Mesenchymal stem cell (in vitro differentiated cells and primary cell): Measurements from ENCODE around the gene WRAP53.

Source experiments
- DNase-seq: peaks from one replicate; pipeline ENCODE4 v3.0.0-alpha.2; 2013
- H2AFZ ChIP-seq: one replicate; pipeline ENCODE4 v1.6.1; 2013; ENCODE audit warnings: low read depth, mild to moderate bottlenecking, control low read depth, inconsistent platforms, low read length, moderate library complexity
- H2AK5ac ChIP-seq: 2 replicates; pipeline ENCODE4 v1.6.1; 2013; ENCODE audit warnings: low read length, moderate library complexity, mild to moderate bottlenecking, inconsistent platforms; ENCODE audit not compliant: severe bottlenecking
- H2BK120ac ChIP-seq: one replicate; pipeline ENCODE4 v1.6.1; 2013; ENCODE audit warnings: low read depth, mild to moderate bottlenecking, inconsistent platforms, low read length, moderate library complexity
- H2BK12ac ChIP-seq, 2 experiments: one replicate each; pipeline ENCODE4 v1.6.1; 2013; ENCODE audit warnings: inconsistent platforms in 2 of 2, low read length in 2 of 2, mild to moderate bottlenecking in 2 of 2, moderate library complexity in 2 of 2, control low read depth in 1 of 2
- H2BK15ac ChIP-seq: one replicate; pipeline ENCODE4 v1.6.1; 2013; ENCODE audit warnings: mild to moderate bottlenecking, low read depth, inconsistent platforms; ENCODE audit not compliant: poor library complexity, severe bottlenecking
- H2BK5ac ChIP-seq: 2 replicates; pipeline ENCODE4 v1.6.1; 2013; ENCODE audit warnings: low read depth, mild to moderate bottlenecking, low read length, control low read depth, inconsistent platforms; ENCODE audit not compliant: poor library complexity, severe bottlenecking
- H3K14ac ChIP-seq, 2 experiments: one replicate each; pipeline ENCODE4 v1.6.1; 2013; ENCODE audit warnings: inconsistent platforms in 2 of 2, low read length in 2 of 2, control low read depth in 1 of 2, mild to moderate bottlenecking in 1 of 2, moderate library complexity in 1 of 2
- H3K18ac ChIP-seq, 2 experiments: one replicate each; pipeline ENCODE4 v1.6.1; 2013; ENCODE audit warnings: inconsistent platforms in 2 of 2, low read length in 2 of 2, control low read depth in 1 of 2, low read depth in 1 of 2, mild to moderate bottlenecking in 1 of 2
- H3K23ac ChIP-seq, 2 experiments: one replicate each; pipeline ENCODE4 v1.6.1; 2013; ENCODE audit warnings: inconsistent platforms in 2 of 2, low read length in 2 of 2, mild to moderate bottlenecking in 2 of 2, moderate library complexity in 2 of 2, control low read depth in 1 of 2
- H3K27ac ChIP-seq: 2 replicates; pipeline ENCODE4 v1.5.1; 2013; ENCODE audit warnings: mild to moderate bottlenecking, moderate library complexity, low read length, control low read depth, inconsistent platforms; ENCODE audit not compliant: poor library complexity, severe bottlenecking
- H3K27me3 ChIP-seq, 2 experiments: 2 replicates each; pipeline versions ENCODE4 v1.6.1 to v1.7.0; 2013; ENCODE audit warnings: low read length in 2 of 2, mild to moderate bottlenecking in 2 of 2, moderate library complexity in 2 of 2, control low read depth in 1 of 2, inconsistent platforms in 1 of 2; ENCODE audit not compliant: control insufficient read depth in 1 of 2, insufficient read depth in 1 of 2
- H3K36me3 ChIP-seq, 2 experiments: 2 replicates each; pipeline versions ENCODE4 v1.6.1 to v1.7.0; 2013; ENCODE audit warnings: low read length in 2 of 2, control low read depth in 1 of 2, inconsistent platforms in 1 of 2, low read depth in 1 of 2, mild to moderate bottlenecking in 1 of 2; ENCODE audit not compliant: insufficient read depth in 2 of 2, control insufficient read depth in 1 of 2
- H3K4ac ChIP-seq, 2 experiments: one replicate each; pipeline ENCODE4 v1.6.1; 2013; ENCODE audit warnings: inconsistent platforms in 2 of 2, low read length in 2 of 2, mild to moderate bottlenecking in 2 of 2, moderate library complexity in 2 of 2, control low read depth in 1 of 2, low read depth in 1 of 2
- H3K4me1 ChIP-seq: 2 replicates; pipeline ENCODE4 v1.6.1; 2013; ENCODE audit warnings: low read depth, low read length, control low read depth; ENCODE audit not compliant: control insufficient read depth, insufficient read depth
- H3K4me2 ChIP-seq: 2 replicates; pipeline ENCODE4 v1.6.1; 2013; ENCODE audit warnings: low read length, mild to moderate bottlenecking, inconsistent platforms; ENCODE audit not compliant: poor library complexity, severe bottlenecking
- H3K4me3 ChIP-seq, 2 experiments: 2 replicates each; pipeline versions ENCODE4 v1.5.1 to v1.7.0; 2013; ENCODE audit warnings: low read length in 2 of 2, mild to moderate bottlenecking in 2 of 2, control low read depth in 1 of 2, low read depth in 1 of 2; ENCODE audit not compliant: insufficient read depth in 1 of 2
- H3K79me1 ChIP-seq: replicated peaks from 2 replicates; pipeline ENCODE4 v1.6.1; 2013; ENCODE audit warnings: mild to moderate bottlenecking, control low read depth, low read length, inconsistent platforms; ENCODE audit not compliant: poor library complexity, severe bottlenecking
- H3K9ac ChIP-seq: 2 replicates; pipeline ENCODE4 v1.7.0; 2013; ENCODE audit warnings: mild to moderate bottlenecking, low read length, moderate library complexity
- H3K9me3 ChIP-seq: 2 replicates; pipeline ENCODE4 v1.7.0; 2013; ENCODE audit warnings: mild to moderate bottlenecking, low read length; ENCODE audit not compliant: control insufficient read depth
- H4K8ac ChIP-seq: one replicate; pipeline ENCODE4 v1.6.1; 2013; ENCODE audit warnings: inconsistent platforms, mild to moderate bottlenecking, low read length, moderate library complexity
- H4K91ac ChIP-seq: one replicate; pipeline ENCODE4 v1.6.1; 2013; ENCODE audit warnings: mild to moderate bottlenecking, low read length, inconsistent platforms
- WGBS: methylation state at CpG from one replicate; pipeline ENCODE4 v1.1.7; 2013; ENCODE audit warnings: mixed read lengths; 5-methylcytosine and 5-hydroxymethylcytosine counted together

WRAP53 gene

GRCh38 chr17:7701681-7702080 lies 13.4 kb downstream of the WRAP53 start:
- WGBS, result 94% methylated on average over 14 of the region's 14 CpGs
- no peak overlapping the region for H3K18ac ChIP-seq
- H3K9me3 ChIP-seq, result no peaks in the 10 kb centered on the region
- H3K27me3 ChIP-seq, result peaks cover 25 to 29% of the 10 kb centered on the region in 2 experiments
- H3K4ac ChIP-seq, result no peak overlapping the region
- no peak overlapping the region for H2BK15ac ChIP-seq
- H2AFZ ChIP-seq, result no peak overlapping the region
- no peak overlapping the region for H4K91ac ChIP-seq
- no peak overlapping the region for H3K27ac ChIP-seq
- no peak overlapping the region for H3K23ac ChIP-seq
- no peak overlapping the region for H4K8ac ChIP-seq
- no peak overlapping the region for H2BK120ac ChIP-seq
- no peak overlapping the region for H3K9ac ChIP-seq
- H3K4me2 ChIP-seq, result no peak overlapping the region
- peaks cover 3% of the 10 kb centered on the region for H3K79me1 ChIP-seq
- no peak overlapping the region for H2BK12ac ChIP-seq
- H3K14ac ChIP-seq, result no peak overlapping the region
- H3K4me3 ChIP-seq, result peak overlapping the region in 1 of 2 experiments; percentile 21
- no peak for DNase-seq
- no peak overlapping the region for H2BK5ac ChIP-seq
- H2AK5ac ChIP-seq, result no peak overlapping the region
- peaks cover 22% of the 10 kb centered on the region for H3K4me1 ChIP-seq
- H3K36me3 ChIP-seq, result peaks cover 29 to 31% of the 10 kb centered on the region in 2 experiments

GRCh38 chr17:7702776-7703175 lies 14.5 kb downstream of the WRAP53 start:
- H3K14ac ChIP-seq, result no peak overlapping the region
- no peak overlapping the region for H3K4me3 ChIP-seq
- no peak for DNase-seq
- no peak overlapping the region for H3K9ac ChIP-seq
- H3K4me1 ChIP-seq, result peaks cover 22% of the 10 kb centered on the region
- no peak overlapping the region for H2AFZ ChIP-seq
- peaks cover 36 to 40% of the 10 kb centered on the region in 2 experiments for H3K27me3 ChIP-seq
- no peak overlapping the region for H2BK120ac ChIP-seq
- 93% methylated on average over 13 of the region's 13 CpGs for WGBS
- H2BK15ac ChIP-seq, result no peak overlapping the region
- H3K9me3 ChIP-seq, result no peaks in the 10 kb centered on the region
- H4K8ac ChIP-seq, result no peak overlapping the region
- no peak overlapping the region for H3K4me2 ChIP-seq
- no peak overlapping the region for H2AK5ac ChIP-seq
- no peak overlapping the region for H3K18ac ChIP-seq
- no peak overlapping the region for H3K4ac ChIP-seq
- no peak overlapping the region for H2BK12ac ChIP-seq
- no peak overlapping the region for H2BK5ac ChIP-seq
- no peak overlapping the region for H3K27ac ChIP-seq
- H4K91ac ChIP-seq, result no peak overlapping the region
- no peak overlapping the region for H3K23ac ChIP-seq
- peaks cover 28% of the 10 kb centered on the region in 2 experiments for H3K36me3 ChIP-seq
- peaks cover 2% of the 10 kb centered on the region for H3K79me1 ChIP-seq

DNA sequence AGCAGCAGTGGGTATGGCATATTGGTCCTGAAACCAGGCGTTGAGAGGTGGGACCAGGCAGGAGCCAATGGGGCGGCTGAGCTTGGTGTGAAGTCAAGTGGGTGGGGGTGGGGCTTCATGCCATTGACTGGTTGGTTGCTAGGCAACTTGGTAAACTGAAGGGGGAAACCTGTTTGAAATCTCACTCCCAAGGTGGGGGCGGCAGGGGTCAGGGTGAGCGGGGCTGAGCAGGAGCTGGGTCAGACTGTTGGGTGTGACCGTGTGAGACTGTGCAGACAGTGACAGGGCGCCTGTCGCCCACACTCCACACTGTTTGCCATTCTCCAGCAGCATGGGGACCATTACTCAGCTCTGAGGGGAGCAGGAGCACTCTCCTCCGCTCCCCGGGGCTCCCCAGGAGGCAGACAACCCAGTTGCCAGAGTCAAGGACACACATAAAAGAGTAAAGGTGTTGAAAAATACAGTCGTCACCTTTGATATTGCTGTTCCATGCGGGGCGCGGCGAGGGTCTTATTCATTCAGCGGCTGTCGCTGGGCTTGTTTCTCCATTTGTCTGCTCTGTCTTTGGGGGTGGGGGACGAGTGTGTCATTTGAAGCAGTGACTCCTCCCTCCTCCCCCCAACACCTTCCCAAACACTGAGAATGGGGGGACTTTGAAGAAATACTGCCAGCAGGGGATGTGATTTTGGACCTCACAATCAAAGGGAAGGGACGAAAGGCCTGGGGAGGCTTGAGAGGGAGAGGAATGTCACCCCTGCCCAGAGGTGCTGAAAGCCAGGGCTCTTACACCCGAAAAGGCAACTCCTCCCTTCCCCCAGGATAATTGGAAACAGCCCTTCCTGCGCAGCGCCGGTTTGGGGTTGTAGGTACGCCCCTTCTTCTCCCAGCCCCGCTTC lies 15.6 kb downstream of the WRAP53 start:
- Histone ChIP-seq H2BK15ac (no peak overlapping the region), H3K4me1 (peaks cover 22% of the 10 kb centered on the region), H3K23ac (no peak overlapping the region), H3K27ac (no peak overlapping the region), H3K18ac (no peak overlapping the region), H3K79me1 (peaks cover 2% of the 10 kb centered on the region), H3K36me3 (peaks cover 23 to 28% of the 10 kb centered on the region in 2 experiments), H3K4ac (no peak overlapping the region), H3K14ac (no peak overlapping the region), H4K8ac (no peak overlapping the region), H2BK5ac (no peak overlapping the region), H3K4me2 (no peak overlapping the region), H3K4me3 (peak overlapping the region in 1 of 2 experiments; percentile 76), H2BK120ac (no peak overlapping the region), H3K9ac (peak overlapping the region; percentile 58), H3K27me3 (peaks cover 43 to 46% of the 10 kb centered on the region in 2 experiments), H3K9me3 (no peaks in the 10 kb centered on the region), H2BK12ac (peak overlapping the region; percentile 18 to 68), H2AFZ (no peak overlapping the region), H2AK5ac (no peak overlapping the region), H4K91ac (no peak overlapping the region)
- 19% methylated on average over 16 of the region's 24 CpGs for WGBS
- peak; percentile 79 for DNase-seq

DNA sequence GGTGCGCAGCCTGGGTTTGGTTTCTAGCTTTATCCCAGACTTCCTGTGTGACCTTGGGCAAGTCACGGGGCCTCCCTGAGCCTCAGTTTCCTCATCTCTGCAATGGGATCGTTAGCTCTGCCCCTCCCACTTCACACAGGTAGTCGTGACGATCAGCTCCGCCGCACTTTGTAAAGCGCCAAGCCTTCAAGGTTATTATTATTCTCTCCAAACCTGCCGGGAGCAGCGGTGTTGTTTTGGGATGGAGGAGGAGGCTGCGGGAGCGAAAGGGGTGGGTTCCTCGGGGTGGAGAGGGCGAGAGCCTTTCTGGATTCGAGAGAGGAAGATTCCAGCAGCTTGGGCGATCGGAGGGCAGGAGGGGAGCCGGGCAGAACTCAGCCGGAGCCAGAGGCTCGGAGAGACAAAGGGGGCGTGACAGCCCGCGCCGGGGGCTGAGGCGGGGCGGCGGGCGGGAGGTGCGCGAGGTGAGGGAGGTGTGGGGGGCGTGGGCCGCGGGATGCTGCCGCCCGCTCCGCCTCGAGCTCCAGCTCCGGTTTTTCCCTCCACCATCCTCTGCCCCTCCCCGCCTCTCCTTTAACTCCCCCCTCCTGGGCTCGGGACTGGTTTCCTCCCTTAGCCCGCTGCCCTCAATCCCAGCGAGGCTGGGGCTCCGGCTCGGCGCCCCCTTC lies 16.5 kb downstream of the WRAP53 start, which contains the start of gene EFNB3:
Gene EFNB3 (plus strand): TSS at position 602 of the 668 bp plus-strand sequence. CDS start 397 bp downstream, outside the sequence.
- Histone ChIP-seq H3K27ac (no peak within 1 kb of the TSS), H4K8ac (no peak within 1 kb of the TSS), H3K36me3 (peaks cover 23 to 30% of the 10 kb centered on the region in 2 experiments), H3K27me3 (peaks cover 43 to 46% of the 10 kb centered on the region in 2 experiments), H3K9ac (peak within 1 kb of the TSS; percentile 58), H2BK5ac (no peak within 1 kb of the TSS), H3K14ac (no peak within 1 kb of the TSS), H2AFZ (peak within 1 kb of the TSS; percentile 36), H2BK120ac (no peak within 1 kb of the TSS), H3K18ac (peak within 1 kb of the TSS; percentile 47 to 69), H3K9me3 (no peaks in the 10 kb centered on the region), H3K4me2 (peak within 1 kb of the TSS; percentile 87), H3K4me1 (peaks cover 22% of the 10 kb centered on the region), H2BK15ac (no peak within 1 kb of the TSS), H3K79me1 (peaks cover 2% of the 10 kb centered on the region), H3K4ac (peak within 1 kb of the TSS in 1 of 2 experiments; percentile 67), H4K91ac (peak within 1 kb of the TSS; percentile 32), H3K23ac (peak within 1 kb of the TSS in 1 of 2 experiments; percentile 95), H2AK5ac (no peak within 1 kb of the TSS), H2BK12ac (peak within 1 kb of the TSS in 1 of 2 experiments; percentile 57), H3K4me3 (peak within 1 kb of the TSS; percentile 61 to 76)
- DNase-seq, result peak; percentile 38
- WGBS, result under 1% methylated on average over 18 of the region's 45 CpGs
